GM12801 (cell line): ENCODE results near the gene GALR2.

ENCODE experiments used
- TF ChIP-seq, protein P1 (sequence below): IDR thresholded peaks from one replicate; pipeline ENCODE4 v1.5.1; 2011; ENCODE audit warnings: control low read depth; ENCODE audit not compliant: insufficient read length; ENCODE audit errors: extremely low read depth

The GALR2 gene

DNA sequence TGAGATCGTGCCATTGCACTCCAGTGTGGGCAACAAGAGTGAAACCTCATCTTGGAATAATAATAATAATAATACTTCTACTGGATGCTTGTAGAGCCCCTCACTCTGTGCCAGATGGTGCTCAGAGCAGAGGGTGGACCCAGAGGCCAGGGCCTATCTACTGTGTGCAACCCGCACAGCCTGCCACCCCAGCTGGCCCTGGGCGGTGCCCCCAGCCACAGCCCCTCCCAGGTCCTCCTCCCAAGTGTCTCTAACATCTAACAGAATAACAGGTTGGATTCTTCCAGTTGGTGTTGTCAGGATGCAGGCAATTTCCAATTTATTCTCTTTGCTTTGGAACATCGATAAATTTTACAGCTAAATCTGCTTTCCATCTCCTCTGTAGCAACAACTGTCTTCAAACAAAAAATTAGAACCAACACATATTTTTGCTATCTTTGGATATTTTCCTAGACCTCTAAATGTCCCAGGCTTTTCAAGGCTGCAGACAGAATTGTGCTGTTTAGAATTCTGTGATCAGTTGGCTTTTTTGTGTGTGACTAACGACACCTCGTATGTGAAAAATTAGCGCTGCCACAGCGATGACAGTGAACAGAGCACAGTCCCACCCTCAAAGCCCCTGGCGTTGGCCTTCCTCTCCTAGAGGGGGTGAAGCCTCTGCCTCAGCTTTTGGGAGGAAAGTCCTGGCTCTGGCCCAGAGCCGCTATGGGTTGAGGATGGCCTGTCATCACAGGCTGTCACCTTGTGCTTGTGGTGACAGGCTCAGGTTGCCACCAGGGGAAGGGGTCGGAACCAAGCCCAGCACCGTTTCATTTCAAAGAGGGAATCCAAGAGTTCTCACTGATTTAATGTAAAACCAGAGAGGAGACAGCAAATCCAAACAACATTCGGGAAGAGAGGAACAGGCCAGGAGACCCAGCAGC lies 39.9 kb upstream of the GALR2 start:
- TF ChIP-seq, protein P1, sequence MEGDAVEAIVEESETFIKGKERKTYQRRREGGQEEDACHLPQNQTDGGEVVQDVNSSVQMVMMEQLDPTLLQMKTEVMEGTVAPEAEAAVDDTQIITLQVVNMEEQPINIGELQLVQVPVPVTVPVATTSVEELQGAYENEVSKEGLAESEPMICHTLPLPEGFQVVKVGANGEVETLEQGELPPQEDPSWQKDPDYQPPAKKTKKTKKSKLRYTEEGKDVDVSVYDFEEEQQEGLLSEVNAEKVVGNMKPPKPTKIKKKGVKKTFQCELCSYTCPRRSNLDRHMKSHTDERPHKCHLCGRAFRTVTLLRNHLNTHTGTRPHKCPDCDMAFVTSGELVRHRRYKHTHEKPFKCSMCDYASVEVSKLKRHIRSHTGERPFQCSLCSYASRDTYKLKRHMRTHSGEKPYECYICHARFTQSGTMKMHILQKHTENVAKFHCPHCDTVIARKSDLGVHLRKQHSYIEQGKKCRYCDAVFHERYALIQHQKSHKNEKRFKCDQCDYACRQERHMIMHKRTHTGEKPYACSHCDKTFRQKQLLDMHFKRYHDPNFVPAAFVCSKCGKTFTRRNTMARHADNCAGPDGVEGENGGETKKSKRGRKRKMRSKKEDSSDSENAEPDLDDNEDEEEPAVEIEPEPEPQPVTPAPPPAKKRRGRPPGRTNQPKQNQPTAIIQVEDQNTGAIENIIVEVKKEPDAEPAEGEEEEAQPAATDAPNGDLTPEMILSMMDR = no peak

DNA sequence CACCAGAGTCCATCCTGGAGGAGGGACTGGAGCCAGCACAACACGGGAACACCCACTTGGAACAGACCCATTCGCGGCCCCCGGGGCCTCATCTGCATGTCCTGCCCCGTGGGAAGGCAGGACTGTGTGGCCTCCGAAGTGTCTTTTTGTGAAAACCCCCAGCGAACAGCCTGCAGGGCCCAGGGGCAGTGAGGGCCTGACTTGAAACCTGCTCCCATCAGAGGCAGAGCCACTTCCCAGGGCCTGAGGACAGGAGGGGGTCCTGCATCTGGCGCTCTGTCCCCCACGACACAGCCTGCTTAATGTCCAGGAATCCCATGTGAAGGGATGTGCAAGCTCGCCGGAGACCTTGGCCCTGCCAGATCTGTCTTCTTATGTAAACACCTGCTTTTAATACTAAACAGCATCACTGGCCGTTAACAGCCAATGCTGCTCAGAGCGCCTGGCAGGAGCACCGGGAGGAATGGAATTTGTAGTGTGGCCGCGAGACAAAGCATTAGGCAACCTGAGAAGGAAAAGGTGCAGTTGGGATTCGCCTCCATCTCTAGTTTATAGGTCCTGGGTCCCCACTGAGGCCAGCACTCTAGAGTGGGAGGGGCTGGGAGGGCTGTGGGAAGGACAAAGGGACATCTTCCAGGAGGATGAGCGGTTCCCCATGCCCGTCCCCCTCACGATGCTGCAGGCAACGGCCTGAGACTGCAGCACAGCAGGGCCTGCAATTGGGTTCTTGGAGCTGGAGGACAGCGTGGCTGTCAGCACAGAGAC lies 37.9 kb upstream of the GALR2 start:
- TF ChIP-seq, protein P1 = no peak

- TF ChIP-seq, protein P1 = no peak
These were observed 36.5 kb upstream of the GALR2 start for GRCh38 chr17:76038050-76038449.

- TF ChIP-seq, protein P1 = no peak
These were observed 35.5 kb upstream of the GALR2 start for GRCh38 chr17:76039121-76039520.

DNA sequence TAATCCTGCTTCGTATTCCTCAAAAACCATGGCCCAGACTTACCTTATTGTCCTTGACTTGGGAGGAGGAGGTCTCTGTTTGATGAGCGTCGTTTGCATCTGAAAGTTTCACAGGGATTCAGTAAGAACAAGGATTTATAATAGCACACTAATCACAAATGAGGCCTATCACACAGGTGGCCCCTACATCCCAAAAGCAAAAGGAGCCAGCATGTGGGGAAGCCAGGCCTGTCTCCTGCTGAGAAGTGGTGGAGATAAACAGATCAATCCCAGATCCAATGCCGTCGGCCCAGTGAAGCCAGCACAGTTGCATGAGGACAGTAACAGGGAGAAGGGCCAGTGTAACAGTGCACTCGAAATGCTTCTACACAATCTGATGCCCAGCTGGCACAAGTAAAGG lies 34.2 kb upstream of the GALR2 start:
- TF ChIP-seq, protein P1 = no peak

- TF ChIP-seq, protein P1 = no peak
These were observed 28.5 kb upstream of the GALR2 start for GRCh38 chr17:76046064-76046463.

- TF ChIP-seq, protein P1 = no peak
These were observed 26.5 kb upstream of the GALR2 start for GRCh38 chr17:76048025-76048605.
